Ramos (cell line): ENCODE measurements around the gene LHB.

Experiments used
- in situ Hi-C: fragments of 300-500 bp; cut with MboI; formaldehyde crosslinking; loops from one replicate; pipeline ENCODE4 v1.14.3; 2022; ENCODE audit warnings: low sequenced_read_pairs; ENCODE audit not compliant: unreplicated experiment

Gene LHB

GRCh38 chr19:48987323-48987722, 29.6 kb downstream of the LHB start:
- in situ Hi-C loops: no loop called here

GRCh38 chr19:48986211-48986610, 30.7 kb downstream of the LHB start:
- in situ Hi-C loops: no loop called here

GRCh38 chr19:48985711-48986110, 31.2 kb downstream of the LHB start:
- in situ Hi-C loops: no loop called here

GRCh38 chr19:48982280-48982679, 34.6 kb downstream of the LHB start:
- in situ Hi-C loops: no loop called here

- in situ Hi-C loops: no loop called here
These were observed 39.8 kb downstream of the LHB start for GRCh38 chr19:48977061-48977460.

- in situ Hi-C loops: no loop called here
These were observed 40.7 kb downstream of the LHB start for GRCh38 chr19:48975947-48976847.

- in situ Hi-C loops: loop anchor here (5.0 kb wide), 1 partner anchor 179 kb away; no protein-coding TSS in a partner anchor
These were observed 45.9 kb downstream of the LHB start for GRCh38 chr19:48970923-48971395.

GRCh38 chr19:48970139-48970766, 46.6 kb downstream of the LHB start:
- in situ Hi-C loops: loop anchor here (5.0 kb wide), 1 partner anchor 178 kb away; no protein-coding TSS in a partner anchor

GRCh38 chr19:48969276-48970138, 47.4 kb downstream of the LHB start:
- in situ Hi-C loops: loop anchor here (5.0 to 10.0 kb wide), 2 partner anchors 177 to 325 kb away; partner anchors contain the start of gene CA11

- in situ Hi-C loops: loop anchor here (10.0 kb wide), 1 partner anchor 324 kb away; the partner anchor contains the start of gene CA11
These were observed 48.1 kb downstream of the LHB start for GRCh38 chr19:48968813-48969218.

- in situ Hi-C loops: loop anchor here (10.0 kb wide), 1 partner anchor 323 kb away; the partner anchor contains the start of gene CA11
These were observed 48.7 kb downstream of the LHB start for GRCh38 chr19:48968179-48968661.

GRCh38 chr19:48967346-48968178, 49.3 kb downstream of the LHB start:
- in situ Hi-C loops: loop anchor here (10.0 kb wide), 1 partner anchor 323 kb away; the partner anchor contains the start of gene CA11

- in situ Hi-C loops: loop anchor here (10.0 kb wide), 1 partner anchor 322 kb away; the partner anchor contains the start of gene CA11
These were observed 50.1 kb downstream of the LHB start for GRCh38 chr19:48966541-48967345.
